DMS79 treated with DMSO at 0.1 percent for 48 hours (cell line): ENCODE measurements around the gene PACRGL.
"Not testable (repeated sequence)": the region's sequence is repeated elsewhere in the genome, so short reads cannot be mapped to it uniquely, and the experiment has no call there.

Experiments
- DNase-seq: peaks from one replicate; lab custom pipeline; 2025; lab: John Stamatoyannopoulos, UW

The PACRGL gene

DNA sequence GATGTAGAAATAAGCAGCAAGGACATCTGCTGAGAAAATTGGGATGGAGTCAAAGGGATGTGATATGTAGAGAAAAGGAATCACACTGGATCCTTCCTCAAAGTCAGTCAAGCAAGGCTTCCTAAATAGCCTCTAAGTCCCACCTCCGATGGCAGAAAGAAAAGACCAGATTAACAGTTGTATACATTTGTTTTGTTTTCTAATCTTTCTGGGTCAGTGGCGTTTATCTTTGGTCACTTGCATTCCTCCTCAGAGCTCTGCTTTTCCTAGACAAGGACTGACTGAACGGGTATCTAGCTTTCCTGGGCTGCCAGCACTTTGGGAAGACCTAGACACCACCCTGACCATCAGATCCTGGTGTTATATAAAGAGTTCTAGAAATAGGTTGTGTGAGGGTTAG, 23.2 kb downstream of the PACRGL start:
- DNase-seq: no peak

DNA sequence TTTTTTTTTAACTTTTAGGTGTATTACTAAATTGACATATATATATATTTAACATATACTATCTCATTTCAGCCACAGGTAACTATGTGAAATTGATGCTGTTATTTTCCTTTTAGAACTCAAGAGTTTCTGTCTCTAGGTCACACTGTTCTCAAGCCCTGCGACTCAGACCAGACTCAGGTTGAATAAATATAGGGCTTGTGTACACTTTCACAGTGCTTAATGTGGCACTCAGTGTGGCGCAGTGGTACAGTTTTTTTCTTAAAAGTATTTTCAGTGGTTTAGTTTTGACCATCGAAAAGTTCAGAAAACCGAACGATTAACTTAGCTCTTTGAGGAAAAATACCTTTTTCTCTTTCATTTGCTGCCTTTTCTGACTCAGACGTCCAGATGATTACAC, 24.7 kb downstream of the PACRGL start:
- DNase-seq: no peak

DNA sequence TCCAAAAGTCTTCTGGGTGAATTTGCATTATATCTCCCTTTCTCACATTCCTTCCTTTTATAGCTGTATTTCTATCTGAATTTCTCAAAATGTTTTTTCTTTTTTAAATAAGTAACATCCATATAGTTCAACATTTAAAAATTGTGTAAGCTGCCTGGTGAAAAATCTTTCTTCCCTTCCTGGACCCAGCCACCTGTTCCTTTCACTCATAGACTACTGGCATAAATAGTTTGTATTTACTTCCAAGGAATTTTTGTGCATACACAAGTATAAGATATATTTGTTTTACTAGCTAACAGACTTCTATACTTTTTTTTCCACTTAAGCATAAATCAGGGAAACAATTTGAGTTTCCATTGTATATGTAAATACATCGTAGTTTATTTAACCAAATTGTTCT, 35.7 kb downstream of the PACRGL start:
- DNase-seq: no peak

DNA sequence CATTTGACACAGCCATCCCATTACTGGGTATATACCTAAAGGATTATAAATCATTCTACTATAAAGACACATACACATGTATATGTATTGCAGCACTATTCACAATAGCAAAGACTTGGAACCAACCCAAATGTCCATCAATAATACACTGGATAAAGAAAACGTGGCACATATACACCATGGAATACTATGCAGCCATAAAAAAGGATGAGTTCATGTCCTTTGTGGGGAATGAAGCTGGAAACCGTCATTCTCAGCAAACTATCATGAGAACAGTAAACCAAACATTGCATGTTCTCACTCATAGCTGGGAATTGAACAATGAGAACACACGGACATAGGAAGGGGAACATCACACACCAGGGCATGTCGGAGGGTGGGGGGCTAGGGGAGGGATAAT, 45.7 kb downstream of the PACRGL start:
- not testable (repeated sequence) for DNase-seq

DNA sequence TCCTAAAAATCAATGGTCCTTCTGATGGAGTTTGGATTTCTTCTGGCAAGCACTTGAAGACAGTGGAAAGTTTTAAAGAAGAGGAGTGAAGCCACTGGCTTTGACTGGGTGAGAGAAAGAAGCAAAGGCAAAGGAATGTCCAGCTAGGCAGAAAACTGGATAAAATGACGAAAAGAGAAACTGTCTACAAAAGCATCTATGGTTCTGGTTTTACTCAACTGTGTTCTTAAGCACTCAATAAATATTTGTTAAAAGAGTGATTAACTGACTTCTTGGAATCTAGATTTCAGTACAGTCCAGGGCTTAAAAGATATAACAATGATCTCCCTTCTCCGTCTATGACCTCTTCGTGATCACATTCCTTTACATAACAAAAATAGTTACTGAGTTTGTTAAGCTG, 52.4 kb downstream of the PACRGL start:
- no peak for DNase-seq

DNA sequence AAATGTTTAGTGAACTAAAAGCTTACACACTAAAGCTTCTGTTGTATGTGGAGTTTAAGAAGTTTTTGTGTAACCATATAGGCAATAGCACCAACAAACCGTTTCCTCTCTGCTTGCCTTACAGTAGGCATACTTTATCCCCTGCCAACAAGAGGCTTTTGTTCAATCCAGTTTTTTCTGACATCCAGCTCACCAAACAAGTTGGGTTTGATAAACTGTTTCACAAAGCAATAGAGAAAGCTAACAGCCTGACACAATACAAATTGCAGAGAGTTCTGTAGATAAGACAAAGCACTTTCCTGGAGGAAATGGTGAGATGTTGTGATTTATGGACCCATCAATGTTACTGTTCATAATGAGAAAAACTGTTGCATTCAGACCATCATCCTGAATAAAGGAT, 53.8 kb downstream of the PACRGL start:
- no peak for DNase-seq

DNA sequence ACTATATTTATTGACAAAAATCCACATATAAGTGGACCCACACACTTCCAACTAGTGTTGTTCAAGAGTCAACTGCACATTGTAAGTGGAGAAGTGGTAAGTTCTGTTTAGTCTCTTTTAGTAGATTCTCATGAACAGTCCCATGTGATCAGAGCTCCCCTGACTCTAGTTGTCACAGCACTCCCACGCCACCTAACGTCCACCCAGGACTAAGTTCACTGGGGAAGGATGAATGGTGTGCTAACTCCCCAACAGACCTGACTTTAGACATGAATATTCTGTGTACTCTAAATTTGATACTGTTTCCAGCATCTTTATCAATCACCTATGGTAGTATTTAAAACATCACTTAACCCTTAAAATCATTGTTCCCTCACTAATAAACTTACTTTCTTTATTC, 59.8 kb downstream of the PACRGL start:
- DNase-seq: no peak

DNA sequence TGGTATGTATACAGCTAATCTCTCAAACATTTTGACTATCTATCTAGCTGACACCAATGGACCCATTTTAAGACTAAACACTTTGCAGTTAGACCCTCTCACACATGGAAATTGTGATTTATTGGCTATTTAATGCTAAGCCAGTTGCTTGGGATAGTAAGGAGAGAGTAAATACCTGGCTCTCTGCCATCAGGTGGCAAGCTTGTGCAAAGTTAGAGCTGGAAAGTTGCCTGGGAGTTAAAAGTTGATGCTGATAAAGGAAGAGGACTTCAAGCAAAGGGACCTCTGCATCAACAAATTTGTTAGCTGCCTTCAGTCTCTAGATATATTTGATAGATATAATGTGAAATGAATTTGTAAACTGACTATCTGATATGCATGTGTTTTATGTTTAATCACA, 61.1 kb downstream of the PACRGL start:
- no peak for DNase-seq

DNA sequence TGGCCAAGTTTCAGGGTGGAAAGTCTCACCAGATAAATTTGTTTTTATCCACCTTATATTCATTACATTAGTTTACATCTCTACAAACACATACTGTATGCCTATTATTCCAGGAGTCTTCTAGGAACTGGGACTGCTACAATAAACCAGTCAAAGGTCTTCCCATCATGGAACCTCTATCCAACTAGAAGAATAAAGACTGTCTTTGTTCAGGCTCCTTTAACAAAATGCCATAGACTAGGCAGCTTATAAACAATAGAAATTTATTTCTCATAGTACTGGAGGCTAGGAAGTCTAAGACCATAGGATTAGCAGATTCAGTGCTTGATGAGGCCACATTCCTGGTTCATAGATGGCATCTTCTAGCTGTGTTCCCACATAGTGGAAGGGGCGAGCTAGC, 61.6 kb downstream of the PACRGL start:
- no peak for DNase-seq

DNA sequence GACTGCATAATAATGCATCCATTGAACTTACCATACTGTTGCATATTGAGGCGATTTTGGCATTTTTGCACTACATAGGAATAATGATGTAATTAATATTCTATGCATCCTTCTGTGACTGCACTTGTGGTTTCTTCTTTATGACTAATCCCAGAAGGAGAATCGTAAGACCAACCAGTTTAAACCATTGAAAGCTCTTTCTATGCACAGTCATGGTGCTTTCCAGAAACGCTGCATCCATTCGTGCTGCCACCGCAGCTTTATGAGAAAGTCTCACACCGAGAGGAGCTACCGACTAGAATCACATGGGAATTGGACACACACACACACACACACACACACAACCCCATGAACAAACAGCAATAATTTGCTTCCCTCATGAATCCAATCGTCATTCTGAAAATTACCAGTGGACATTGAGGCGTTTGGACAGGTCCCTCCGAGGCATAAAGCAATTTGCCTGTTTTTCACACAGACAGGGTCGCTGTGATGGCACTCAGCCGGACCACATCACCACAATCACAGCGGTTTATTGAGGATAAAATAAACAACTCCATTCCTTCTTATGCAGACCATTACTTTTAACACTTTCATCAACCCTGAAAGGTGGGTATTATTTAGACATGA, 64.2 kb downstream of the PACRGL start:
- no peak for DNase-seq

DNA sequence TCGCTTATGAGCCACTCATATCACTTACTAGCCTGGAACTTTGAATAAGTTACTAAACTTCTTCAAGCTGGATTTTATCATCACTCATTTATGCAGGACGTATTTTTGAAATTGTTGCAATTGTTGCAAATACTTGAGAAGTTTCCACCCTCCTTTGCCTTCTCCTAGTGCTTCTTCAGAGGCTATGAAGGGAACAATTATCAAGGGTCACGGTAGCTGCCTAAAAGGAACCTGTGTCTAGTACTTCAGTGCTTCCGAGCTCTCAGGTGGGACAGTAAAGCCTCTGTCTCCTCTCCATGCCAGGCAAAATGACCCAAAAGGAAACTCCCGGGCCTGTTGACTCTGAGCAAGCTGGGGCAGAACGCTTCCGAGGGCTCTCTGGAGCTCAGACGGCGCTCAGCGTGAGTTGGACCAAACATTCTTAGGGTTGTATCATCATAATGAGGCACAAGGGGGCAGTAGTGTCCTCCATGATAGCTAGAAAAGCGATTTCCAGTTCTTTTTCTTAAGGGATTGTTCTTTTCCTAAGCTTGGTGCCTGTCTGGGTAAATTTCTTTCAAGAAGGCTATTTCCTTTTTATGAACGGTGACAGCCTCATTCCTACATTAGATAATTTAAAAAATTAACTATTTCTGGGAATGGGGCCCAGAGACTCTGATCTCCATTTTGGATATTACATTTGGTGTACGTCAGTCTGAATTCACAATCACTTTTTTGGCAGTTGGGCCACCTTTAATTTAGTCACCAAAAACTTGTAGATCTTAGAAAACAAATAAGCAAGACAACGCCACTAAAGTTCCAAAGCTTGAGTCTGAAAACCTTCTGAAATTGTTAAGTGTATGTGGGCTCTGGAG, 73.1 kb downstream of the PACRGL start:
- DNase-seq: peak; percentile 31

DNA sequence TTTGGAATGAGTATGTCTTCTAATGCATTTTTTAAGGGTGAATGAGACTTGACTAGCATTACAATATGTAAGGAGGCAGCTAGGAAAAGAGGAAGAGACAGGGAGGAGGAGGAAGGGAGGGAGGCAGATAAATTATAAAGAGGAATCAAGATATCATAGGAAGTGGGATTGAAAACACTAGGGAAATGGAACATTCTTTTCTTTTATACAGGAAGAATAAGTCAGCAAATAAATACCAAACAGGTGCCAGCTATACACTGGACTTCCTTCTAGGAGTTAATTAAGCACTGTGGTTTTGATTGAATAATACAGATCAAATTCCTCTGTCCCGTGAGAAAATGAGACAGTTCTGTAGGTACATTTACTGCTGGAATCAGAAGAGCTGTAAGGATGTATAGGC, 78.6 kb downstream of the PACRGL start:
- DNase-seq: no peak

DNA sequence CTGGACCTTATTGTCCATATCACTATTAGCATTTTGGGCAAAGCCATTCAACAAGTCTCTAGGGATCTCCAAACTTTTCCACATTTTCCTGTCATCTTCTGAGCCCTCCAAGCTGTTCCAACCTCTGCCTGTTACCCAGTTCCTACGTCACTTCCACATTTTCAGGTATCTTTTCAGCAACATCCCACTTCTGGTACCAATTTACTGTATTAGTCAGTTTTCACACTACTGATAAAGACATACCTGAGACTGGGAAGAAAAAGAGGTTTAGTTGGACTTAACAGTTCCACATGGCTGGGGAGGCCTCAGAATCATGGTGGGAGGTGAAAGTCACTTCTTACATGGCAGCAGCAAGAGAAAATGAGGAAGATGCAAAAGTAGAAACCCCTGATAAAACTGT, 82.9 kb downstream of the PACRGL start:
- not testable (repeated sequence) for DNase-seq

DNA sequence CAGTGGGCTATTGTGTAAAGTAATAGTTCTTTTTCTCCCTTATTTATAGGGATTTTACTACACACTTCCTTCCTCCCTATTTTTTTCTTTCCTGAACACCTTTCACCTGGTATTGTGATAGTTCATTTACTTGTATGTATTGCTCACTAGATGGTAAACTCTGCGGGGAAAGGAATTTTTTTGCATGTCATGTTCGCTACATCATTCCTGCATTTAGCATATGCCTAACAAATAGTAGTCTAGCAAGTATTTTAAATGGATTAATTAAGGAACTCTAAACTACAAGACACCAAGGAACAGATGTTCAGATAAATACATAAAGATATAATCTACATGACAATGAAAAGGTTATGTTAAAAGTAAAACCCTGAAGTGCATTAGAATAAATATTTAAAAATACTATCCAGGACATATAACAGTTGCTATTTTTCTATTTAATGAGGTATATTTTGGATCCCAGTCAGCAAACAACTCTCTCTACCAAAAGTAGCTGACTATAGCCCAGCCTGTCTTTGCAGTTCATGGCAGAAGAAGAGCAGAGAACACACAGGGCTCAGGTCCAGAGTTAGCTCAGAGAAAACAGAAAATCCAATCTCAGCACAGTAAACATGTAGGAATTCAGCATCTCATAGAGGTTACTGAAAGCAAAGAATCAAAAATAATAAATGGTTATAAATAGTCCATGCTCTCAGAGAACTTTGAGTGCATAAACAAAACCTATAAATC, 87.8 kb downstream of the PACRGL start:
- DNase-seq: no peak
